GM19035 (cell line): ENCODE data around the gene PNPT1.
"Not testable (repeated sequence)": the region's sequence is repeated elsewhere in the genome, so short reads cannot be mapped to it uniquely, and the experiment has no call there.

Source experiments
- ATAC-seq: cut with Tn5 transposase; IDR thresholded peaks from one replicate; pipeline ENCODE4 v1.9.1; 2021; ENCODE audit not compliant: unreplicated experiment

PNPT1 gene

DNA sequence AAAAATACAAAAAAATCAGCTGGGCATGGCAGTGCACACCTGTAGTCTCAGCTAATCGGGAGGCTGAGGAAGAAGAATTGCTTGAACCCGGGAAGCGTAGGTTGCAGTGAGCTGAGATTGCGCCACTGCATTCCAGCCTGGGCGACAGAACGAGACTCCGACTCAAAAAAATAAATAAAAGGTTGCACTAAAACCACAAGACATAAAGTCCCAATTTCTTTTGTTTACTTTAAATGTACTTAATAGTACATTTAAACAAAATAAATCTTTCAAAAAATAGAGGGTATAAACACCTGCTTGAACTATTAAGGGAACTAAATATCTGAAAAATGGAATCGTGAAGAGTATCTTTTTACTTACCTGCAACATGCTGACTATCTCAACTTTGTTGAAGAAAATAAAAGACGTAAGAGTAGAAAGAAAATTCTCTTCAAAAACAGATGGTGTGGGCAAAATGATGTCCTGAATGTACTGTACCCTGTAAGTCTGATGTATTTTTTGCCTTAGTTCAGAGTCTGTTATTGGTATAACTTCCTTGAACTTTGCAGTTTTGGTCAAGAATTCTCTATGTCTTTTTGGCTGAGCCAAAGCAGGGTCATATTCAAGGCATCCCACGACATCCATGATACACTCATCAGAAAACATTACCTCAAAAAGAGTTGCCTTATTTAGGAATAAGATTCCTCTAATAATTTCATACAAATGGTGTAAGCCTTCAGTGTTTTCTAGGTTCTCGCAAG is 95.4 kb downstream of the PNPT1 start:
- ATAC-seq, result no peak

DNA sequence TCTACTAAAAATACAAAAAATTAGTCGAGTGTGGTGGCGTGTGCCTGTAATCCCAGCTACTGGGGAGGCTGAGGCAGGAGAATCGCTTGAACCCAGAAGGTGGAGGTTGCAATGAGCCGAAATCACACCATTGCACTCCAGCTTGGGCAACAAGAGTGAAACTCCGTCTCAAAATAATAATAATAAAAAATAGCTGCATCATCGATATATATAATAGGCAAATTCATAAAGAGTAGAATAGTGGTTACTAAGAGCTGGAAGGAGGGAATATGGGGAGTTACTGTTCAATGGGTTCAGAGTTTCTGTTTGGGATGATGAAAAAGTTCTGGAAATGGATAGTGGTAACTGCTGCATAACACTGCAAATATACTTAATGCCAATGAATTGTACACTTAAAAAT is 96.8 kb downstream of the PNPT1 start:
- ATAC-seq, result not testable (repeated sequence)

DNA sequence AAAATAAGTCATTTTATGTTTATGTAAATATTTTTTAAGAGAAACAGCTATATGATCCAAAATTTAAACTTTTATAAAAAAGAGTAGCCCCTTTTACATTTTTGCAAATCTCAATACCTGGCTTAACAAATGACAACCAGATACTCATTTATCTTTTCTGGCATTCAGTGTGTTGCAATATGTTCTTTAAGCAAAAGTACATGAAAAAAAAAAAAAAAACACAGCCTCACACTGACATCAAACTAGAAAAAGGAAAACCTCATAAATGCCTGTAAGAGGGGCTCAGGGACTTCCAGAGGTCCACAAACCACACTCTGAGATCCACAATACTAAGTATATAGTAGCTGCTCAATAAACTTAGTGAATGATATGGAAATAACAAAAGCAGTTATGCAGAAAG is 98.1 kb downstream of the PNPT1 start:
- no peak for ATAC-seq

DNA sequence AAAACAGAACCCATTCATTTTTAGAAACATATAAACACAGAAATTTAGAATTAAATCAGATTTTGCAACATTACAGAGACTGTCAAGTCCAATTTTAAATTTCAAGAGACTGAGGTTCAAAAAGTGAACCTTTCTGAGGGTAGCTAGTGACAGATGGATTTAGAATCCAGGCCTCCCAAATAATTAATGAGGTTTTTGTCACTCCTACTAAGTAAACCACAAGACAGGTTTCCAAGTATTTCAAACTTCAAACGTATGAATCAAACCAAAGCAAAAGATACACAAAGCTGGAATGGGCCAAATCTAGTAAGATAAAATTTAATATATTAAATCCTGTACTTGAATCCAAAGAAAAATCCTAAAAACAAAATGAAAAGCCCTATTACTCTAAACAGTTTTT is 101.5 kb downstream of the PNPT1 start:
- no peak for ATAC-seq

DNA sequence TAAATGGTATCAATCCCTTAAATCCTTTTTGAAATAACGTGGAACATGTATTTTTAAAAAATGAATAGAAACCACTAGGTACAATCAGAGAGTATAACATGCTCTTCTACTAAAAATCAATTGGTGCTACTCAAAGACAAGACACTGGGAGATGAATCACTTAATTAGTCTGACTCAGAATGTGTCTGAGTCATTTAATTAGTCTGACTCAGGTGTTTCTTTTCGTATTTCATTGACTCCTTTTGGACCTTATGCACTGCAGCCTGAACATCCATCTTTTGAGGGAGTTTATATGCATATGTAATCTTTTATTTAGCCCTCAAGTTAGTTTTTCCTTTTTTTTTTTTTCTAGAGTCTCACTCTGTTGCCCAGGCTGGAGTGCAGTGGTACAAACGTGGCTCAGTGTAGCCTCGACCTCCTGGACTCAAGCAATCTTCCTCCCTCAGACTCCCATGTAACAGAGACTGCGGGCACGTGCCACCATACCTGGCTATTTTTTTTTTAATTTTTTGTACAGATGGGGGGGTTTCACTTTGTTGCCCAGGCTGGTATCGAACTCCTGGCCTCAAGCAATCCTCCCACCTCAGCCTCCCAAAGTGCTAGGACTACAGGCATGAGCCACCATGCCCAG is 102.7 kb downstream of the PNPT1 start:
- ATAC-seq, result peak; percentile 93

DNA sequence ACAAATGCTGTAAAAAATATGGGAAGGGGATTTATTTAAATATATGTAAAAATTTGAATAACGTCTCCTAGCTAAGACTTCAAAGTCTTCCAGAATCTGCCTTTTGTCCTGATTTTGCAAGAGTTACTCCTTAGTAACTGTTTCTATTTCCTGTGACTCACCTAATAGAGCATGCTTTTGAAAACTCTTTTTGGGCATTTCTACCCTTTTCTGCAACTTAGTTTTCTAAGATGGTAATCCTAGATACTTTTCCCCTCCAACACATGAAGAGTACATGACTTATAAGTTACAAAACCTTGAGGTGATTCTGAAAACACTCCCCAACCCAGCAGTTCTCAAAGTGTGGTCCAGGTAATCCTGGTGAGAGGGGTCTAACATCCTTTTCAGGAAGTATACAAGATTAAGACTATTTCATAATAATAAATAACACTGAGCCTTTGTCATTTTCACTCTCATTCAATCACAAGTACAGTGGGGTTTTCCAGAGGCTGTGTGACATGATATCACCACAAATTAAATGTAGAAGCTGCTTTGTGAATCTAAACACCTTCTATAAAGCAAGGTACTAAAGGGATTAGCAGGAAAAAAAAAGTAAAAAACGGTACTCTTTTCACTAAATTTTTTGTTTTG is 108.1 kb downstream of the PNPT1 start:
- ATAC-seq, result no peak
